Liver (tissue), 9 donors: Measurements from ENCODE around the gene ASTN1. TPM values are rescaled to one million over a fixed set of nuclear protein-coding genes. Genes with fewer than 3 reads are reported as not detected.
A peak's percentile ranks its signal among the peaks of the same experiment; 100 is the strongest.

ENCODE experiments used
- DNase-seq: peaks from one replicate; pipeline ENCODE4 v3.0.0-alpha.2; 2017; ENCODE audit warnings: low spot score
- H3K27ac ChIP-seq, 2 donors: one replicate each; pipeline ENCODE4 v1.7.0; 2013; ENCODE audit warnings: inconsistent platforms in 2 of 2, low read length in 2 of 2, control low read depth in 1 of 2, low read depth in 1 of 2, mild to moderate bottlenecking in 1 of 2
- H3K27me3 ChIP-seq, 4 donors: one replicate each; pipeline versions ENCODE4 v1.6.1 to v1.7.0; 2013; ENCODE audit warnings: low read length in 3 of 4, inconsistent platforms in 1 of 4, mild to moderate bottlenecking in 1 of 4, moderate library complexity in 1 of 4; ENCODE audit not compliant: control insufficient read depth in 4 of 4, insufficient read depth in 4 of 4
- H3K36me3 ChIP-seq, 4 donors: one replicate each; pipeline versions ENCODE4 v1.6.1 to v1.7.0; 2013; ENCODE audit warnings: low read length in 3 of 4, mild to moderate bottlenecking in 3 of 4, low read depth in 1 of 4, moderate library complexity in 1 of 4; ENCODE audit not compliant: control insufficient read depth in 4 of 4, insufficient read depth in 3 of 4
- H3K4me1 ChIP-seq, 4 donors: one replicate each; pipeline versions ENCODE4 v1.6.1 to v1.7.0; 2013; ENCODE audit warnings: low read length in 3 of 4, mild to moderate bottlenecking in 3 of 4, moderate library complexity in 1 of 4; ENCODE audit not compliant: control insufficient read depth in 4 of 4, insufficient read depth in 4 of 4
- H3K4me3 ChIP-seq, 3 donors: one replicate each; pipeline versions ENCODE4 v1.6.1 to v1.7.0; 2013; ENCODE audit warnings: low read length in 3 of 3, control low read depth in 1 of 3, low read depth in 1 of 3, mild to moderate bottlenecking in 1 of 3
- H3K9ac ChIP-seq, 2 donors: one replicate each; pipeline ENCODE4 v1.7.0; 2013; ENCODE audit warnings: low read length in 2 of 2, mild to moderate bottlenecking in 2 of 2, moderate library complexity in 2 of 2, control low read depth in 1 of 2, low read depth in 1 of 2
- H3K9me3 ChIP-seq, 4 donors: one replicate each; pipeline versions ENCODE4 v1.6.1 to v1.7.0; 2013; ENCODE audit warnings: low read length in 3 of 4; ENCODE audit not compliant: control insufficient read depth in 4 of 4
- CTCF ChIP-seq: fragments of 150-350 bp; IDR thresholded peaks from 2 replicates; pipeline ENCODE4 v1.5.1; 2017; ENCODE audit warnings: improper control_type of control experiment, low read depth, low read length; ENCODE audit not compliant: missing input control
- EGR1 ChIP-seq, 2 donors: IDR thresholded peaks; 2 replicates each; pipeline ENCODE4 v1.6.1; 2016 to 2018; ENCODE audit warnings: antibody characterized with exemption in 2 of 2, low read depth in 2 of 2
- FOXA1 ChIP-seq: IDR thresholded peaks from 2 replicates; pipeline ENCODE4 v1.6.1; 2016; ENCODE audit warnings: antibody characterized with exemption
- GABPA ChIP-seq, 2 donors: IDR thresholded peaks in 1 of 2; conservative IDR thresholded peaks in 1 of 2; 2 replicates each; pipeline ENCODE4 v1.6.1; 2016; ENCODE audit warnings: antibody characterized with exemption in 2 of 2, mild to moderate bottlenecking in 1 of 2, moderate library complexity in 1 of 2
- HNF4A ChIP-seq, 2 donors: conservative IDR thresholded peaks; 2 replicates each; pipeline ENCODE4 v1.6.1; 2016; ENCODE audit warnings: antibody characterized with exemption in 2 of 2, mild to moderate bottlenecking in 2 of 2
- HNF4G ChIP-seq: IDR thresholded peaks from 2 replicates; pipeline ENCODE4 v1.6.1; 2016; ENCODE audit warnings: antibody characterized with exemption
- MAX ChIP-seq: IDR thresholded peaks from 2 replicates; pipeline ENCODE4 v1.6.1; 2016; ENCODE audit warnings: antibody characterized with exemption
- NR2F2 ChIP-seq: IDR thresholded peaks from 2 replicates; pipeline ENCODE4 v1.6.1; 2016; ENCODE audit warnings: antibody characterized with exemption
- RAD21 ChIP-seq, 2 donors: IDR thresholded peaks; 2 replicates each; pipeline ENCODE4 v1.6.1; 2016; ENCODE audit warnings: antibody characterized with exemption in 2 of 2, mild to moderate bottlenecking in 2 of 2
- RXRA ChIP-seq, 2 donors: IDR thresholded peaks; 2 replicates each; pipeline ENCODE4 v1.6.1; 2017 to 2018; ENCODE audit warnings: antibody characterized with exemption in 2 of 2, mild to moderate bottlenecking in 1 of 2
- SP1 ChIP-seq: IDR thresholded peaks from 2 replicates; pipeline ENCODE4 v1.6.1; 2018; ENCODE audit warnings: antibody characterized with exemption, mild to moderate bottlenecking
- TAF1 ChIP-seq: conservative IDR thresholded peaks from 2 replicates; pipeline ENCODE4 v1.6.1; 2016; ENCODE audit warnings: antibody characterized with exemption, mild to moderate bottlenecking
- YY1 ChIP-seq: IDR thresholded peaks from 2 replicates; pipeline ENCODE4 v1.6.1; 2016; ENCODE audit warnings: antibody characterized with exemption, mild to moderate bottlenecking
- WGBS: extraction: QIAGEN DNeasy Blood & Tissue Kit; methylation state at CpG from one replicate; pipeline ENCODE4 v1.1.7; 2013; 5-methylcytosine and 5-hydroxymethylcytosine counted together
- polyA plus RNA-seq, 2 donors: library from polyadenylated mRNA; stranded (reverse) in 1 of 2; unstranded in 1 of 2; fragments of 200-250 nt in 1 of 2; fragments of >200 nt in 1 of 2; fragmentation: Nextera tagmentation in 1 of 2; extraction: Ambion mirVana in 1 of 2; gene quantifications; one replicate each; pipeline versions ENCODE4 v1.2.1 to v1.2.3, GENCODE V29; 2013 to 2015
- total RNA-seq, 2 donors: library from RNA; depleted of rRNA; stranded (reverse); fragments of >200 nt; gene quantifications; one replicate each; pipeline ENCODE4 v1.2.3, GENCODE V29; 2014
- TF ChIP-seq, protein P1 (sequence below): IDR thresholded peaks from 2 replicates; pipeline ENCODE4 v1.6.1; 2016; ENCODE audit warnings: antibody characterized with exemption
- TF ChIP-seq, protein P2 (sequence below): IDR thresholded peaks from 2 replicates; pipeline ENCODE4 v1.6.1; 2016; ENCODE audit warnings: antibody characterized with exemption
- donor health status: healthy.
- donor health status: healthy.
- donor health status: healthy.
- donor health status: healthy.
- donor health status: healthy.

The ASTN1 gene
- total and polyA plus RNA-seq, 4 donors = 0.10 to 0.28 (median 0.18) TPM

GRCh38 chr1:176839216-176839615 is 325.3 kb downstream of the ASTN1 start:
- Histone ChIP-seq H3K36me3 (no peaks in the 10 kb centered on the region), H3K9ac (no peak overlapping the region), H3K9me3 (no peaks in the 10 kb centered on the region), H3K4me3 (no peak overlapping the region), H3K27me3 (no peaks in the 10 kb centered on the region), H3K27ac (no peak overlapping the region), H3K4me1 (peaks cover 0 to 6% (median 2%) of the 10 kb centered on the region in 4 donors)
- no peak for DNase-seq
- TF ChIP-seq NR2F2 = no peak
- no peak for TF ChIP-seq HNF4G
- TF ChIP-seq, protein P1, sequence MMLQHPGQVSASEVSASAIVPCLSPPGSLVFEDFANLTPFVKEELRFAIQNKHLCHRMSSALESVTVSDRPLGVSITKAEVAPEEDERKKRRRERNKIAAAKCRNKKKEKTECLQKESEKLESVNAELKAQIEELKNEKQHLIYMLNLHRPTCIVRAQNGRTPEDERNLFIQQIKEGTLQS = no peak
- no peak for TF ChIP-seq FOXA1
- TF ChIP-seq YY1 = no peak
- no peak for TF ChIP-seq GABPA (IDR thresholded peaks at IDR 0.05 in 1 of 2, conservative IDR thresholded peaks at IDR 0.05 in 1 of 2)
- TF ChIP-seq HNF4A (conservative IDR thresholded peaks at IDR 0.05) = no peak
- TF ChIP-seq, protein P2, sequence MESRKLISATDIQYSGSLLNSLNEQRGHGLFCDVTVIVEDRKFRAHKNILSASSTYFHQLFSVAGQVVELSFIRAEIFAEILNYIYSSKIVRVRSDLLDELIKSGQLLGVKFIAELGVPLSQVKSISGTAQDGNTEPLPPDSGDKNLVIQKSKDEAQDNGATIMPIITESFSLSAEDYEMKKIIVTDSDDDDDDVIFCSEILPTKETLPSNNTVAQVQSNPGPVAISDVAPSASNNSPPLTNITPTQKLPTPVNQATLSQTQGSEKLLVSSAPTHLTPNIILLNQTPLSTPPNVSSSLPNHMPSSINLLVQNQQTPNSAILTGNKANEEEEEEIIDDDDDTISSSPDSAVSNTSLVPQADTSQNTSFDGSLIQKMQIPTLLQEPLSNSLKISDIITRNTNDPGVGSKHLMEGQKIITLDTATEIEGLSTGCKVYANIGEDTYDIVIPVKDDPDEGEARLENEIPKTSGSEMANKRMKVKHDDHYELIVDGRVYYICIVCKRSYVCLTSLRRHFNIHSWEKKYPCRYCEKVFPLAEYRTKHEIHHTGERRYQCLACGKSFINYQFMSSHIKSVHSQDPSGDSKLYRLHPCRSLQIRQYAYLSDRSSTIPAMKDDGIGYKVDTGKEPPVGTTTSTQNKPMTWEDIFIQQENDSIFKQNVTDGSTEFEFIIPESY = no peak
- TF ChIP-seq RXRA (IDR thresholded peaks at IDR 0.05) = no peak
- TF ChIP-seq MAX = no peak
- TF ChIP-seq EGR1 (IDR thresholded peaks at IDR 0.05; ENCODE audit: low read depth in 2 of 2) = no peak
- no peak for TF ChIP-seq CTCF
- TF ChIP-seq RAD21 (IDR thresholded peaks at IDR 0.05) = no peak
- no peak for TF ChIP-seq SP1
- WGBS = 93% methylated on average over 4 of the region's 4 CpGs

- 73% methylated on average over 5 of the region's 5 CpGs for WGBS
- DNase-seq = no peak
- Histone ChIP-seq H3K36me3 (no peaks in the 10 kb centered on the region), H3K9me3 (no peaks in the 10 kb centered on the region), H3K27me3 (no peaks in the 10 kb centered on the region), H3K4me3 (no peak overlapping the region), H3K4me1 (peaks cover 0 to 4% (median under 1%) of the 10 kb centered on the region in 4 donors), H3K9ac (peak overlapping the region in 1 of 2 donors; percentile 1), H3K27ac (no peak overlapping the region)
- TF ChIP-seq, protein P2 = no peak
- TF ChIP-seq RAD21 (IDR thresholded peaks at IDR 0.05) (no peak), TAF1 (no peak), HNF4A (conservative IDR thresholded peaks at IDR 0.05) (no peak), FOXA1 (no peak), YY1 (no peak)
- TF ChIP-seq, protein P1 = no peak
Measured at GRCh38 chr1:176838276-176838995, 326.1 kb downstream of the ASTN1 start.
